ENCODE measurements around the gene ZBTB16. TPM values are rescaled to one million over a fixed set of nuclear protein-coding genes. Genes with fewer than 3 reads are reported as not detected.

The ZBTB16 gene
- total and polyA plus RNA-seq, 8 donors: 7.9 to 318 (median 55.3) TPM

DNA sequence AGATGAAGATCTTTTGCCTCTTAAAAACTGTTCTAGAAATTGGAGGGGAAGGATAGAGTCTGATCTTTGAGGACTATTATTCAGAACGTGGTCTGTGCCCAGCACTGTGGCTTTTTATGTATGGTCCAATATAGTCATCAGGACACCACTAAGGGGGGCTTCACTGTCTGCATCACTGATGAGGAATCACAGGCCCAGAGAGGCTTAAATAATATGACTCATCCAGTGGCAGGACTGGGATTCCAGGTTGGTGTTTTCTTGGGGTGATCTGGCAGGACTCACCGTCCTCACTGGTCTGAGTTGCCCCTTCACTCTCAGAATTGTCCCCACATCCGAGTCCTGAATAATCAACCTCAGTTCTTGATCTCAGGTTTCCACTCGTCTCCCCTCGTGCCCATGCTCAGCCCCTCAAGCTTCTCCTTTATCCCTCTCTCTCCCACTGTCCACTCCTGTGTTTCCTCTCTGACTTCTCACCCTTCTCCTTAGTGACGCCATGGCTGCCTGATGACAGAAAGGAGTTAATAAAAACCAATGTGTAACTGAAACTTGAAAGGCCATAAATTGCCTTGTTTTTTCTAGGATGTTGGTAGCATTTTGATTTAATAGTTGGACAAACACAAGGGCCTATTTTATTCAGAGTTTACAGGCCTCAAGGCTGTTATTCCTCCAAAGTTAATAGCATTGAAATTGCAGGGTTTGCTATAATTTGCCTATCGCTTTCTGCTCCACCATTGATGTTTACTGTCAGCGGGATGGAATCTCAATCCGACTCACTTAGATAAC is 141.0 kb downstream of the ZBTB16 start:
- DNase-seq: no peak
- H3K27me3 ChIP-seq: no peaks in the 10 kb centered on the region
- intact Hi-C loops (cut with DNase I; ENCODE audit: low total_unique reads): loop anchor here (10.0 kb wide), 1 partner anchor 54 kb away; no protein-coding TSS in a partner anchor
- peak overlapping the region in 4 of 5 donors; percentile 86 to 96 (median 88) for H3K27ac ChIP-seq
- TF ChIP-seq EP300 (IDR thresholded peaks at IDR 0.05) (no peak), POLR2AphosphoS5 (IDR thresholded peaks at IDR 0.05) (no peak), POLR2A (IDR thresholded peaks at IDR 0.05) (no peak)
- TF ChIP-seq, protein P1, sequence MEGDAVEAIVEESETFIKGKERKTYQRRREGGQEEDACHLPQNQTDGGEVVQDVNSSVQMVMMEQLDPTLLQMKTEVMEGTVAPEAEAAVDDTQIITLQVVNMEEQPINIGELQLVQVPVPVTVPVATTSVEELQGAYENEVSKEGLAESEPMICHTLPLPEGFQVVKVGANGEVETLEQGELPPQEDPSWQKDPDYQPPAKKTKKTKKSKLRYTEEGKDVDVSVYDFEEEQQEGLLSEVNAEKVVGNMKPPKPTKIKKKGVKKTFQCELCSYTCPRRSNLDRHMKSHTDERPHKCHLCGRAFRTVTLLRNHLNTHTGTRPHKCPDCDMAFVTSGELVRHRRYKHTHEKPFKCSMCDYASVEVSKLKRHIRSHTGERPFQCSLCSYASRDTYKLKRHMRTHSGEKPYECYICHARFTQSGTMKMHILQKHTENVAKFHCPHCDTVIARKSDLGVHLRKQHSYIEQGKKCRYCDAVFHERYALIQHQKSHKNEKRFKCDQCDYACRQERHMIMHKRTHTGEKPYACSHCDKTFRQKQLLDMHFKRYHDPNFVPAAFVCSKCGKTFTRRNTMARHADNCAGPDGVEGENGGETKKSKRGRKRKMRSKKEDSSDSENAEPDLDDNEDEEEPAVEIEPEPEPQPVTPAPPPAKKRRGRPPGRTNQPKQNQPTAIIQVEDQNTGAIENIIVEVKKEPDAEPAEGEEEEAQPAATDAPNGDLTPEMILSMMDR (IDR thresholded peaks at IDR 0.05): no peak
- no peaks in the 10 kb centered on the region for H3K9me3 ChIP-seq
- WGBS, 5 donors: 84 to 94% (median 89%) methylated on average over 9 of the region's 9 CpGs
- no peak overlapping the region for H3K4me3 ChIP-seq
- H3K36me3 ChIP-seq: peaks cover 4 to 29% (median 21%) of the 10 kb centered on the region in 4 donors
- H3K4me1 ChIP-seq: peaks cover 38 to 78% (median 56%) of the 10 kb centered on the region in 4 donors

DNA sequence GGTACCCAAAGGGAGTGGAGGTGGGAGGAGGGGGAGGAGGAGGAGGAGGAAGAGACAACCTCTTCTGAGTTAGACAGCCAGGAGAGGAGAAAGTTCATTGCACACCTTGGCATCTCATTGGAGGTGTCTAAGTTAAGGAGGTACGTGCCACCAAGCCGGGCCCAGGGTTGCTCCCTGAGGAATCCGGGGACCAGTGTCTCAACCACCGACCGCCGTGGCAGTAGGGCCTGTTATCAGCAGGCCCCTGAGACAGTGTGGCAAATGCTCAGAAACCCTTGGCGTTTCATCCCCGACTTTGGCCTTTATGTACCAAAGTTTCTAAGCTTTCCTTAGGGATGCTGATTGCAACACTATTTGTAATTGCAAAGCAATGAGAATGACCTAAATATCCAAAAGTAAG is 141.7 kb downstream of the ZBTB16 start:
- Histone ChIP-seq H3K4me1 (peaks cover 38 to 78% (median 50%) of the 10 kb centered on the region in 4 donors), H3K4me3 (no peak overlapping the region), H3K27me3 (no peaks in the 10 kb centered on the region), H3K9me3 (no peaks in the 10 kb centered on the region), H3K27ac (peak overlapping the region in 4 of 5 donors; percentile 86 to 96 (median 88)), H3K36me3 (peaks cover 4 to 35% (median 24%) of the 10 kb centered on the region in 4 donors)
- WGBS, 5 donors: 92 to 95% (median 94%) methylated on average over 8 of the region's 8 CpGs
- no peak for DNase-seq
- TF ChIP-seq EP300 (IDR thresholded peaks at IDR 0.05): no peak
- TF ChIP-seq POLR2AphosphoS5 (IDR thresholded peaks at IDR 0.05): no peak
- intact Hi-C loops (cut with DNase I; ENCODE audit: low total_unique reads): loop anchor here (10.0 kb wide), 1 partner anchor 54 kb away; no protein-coding TSS in a partner anchor

DNA sequence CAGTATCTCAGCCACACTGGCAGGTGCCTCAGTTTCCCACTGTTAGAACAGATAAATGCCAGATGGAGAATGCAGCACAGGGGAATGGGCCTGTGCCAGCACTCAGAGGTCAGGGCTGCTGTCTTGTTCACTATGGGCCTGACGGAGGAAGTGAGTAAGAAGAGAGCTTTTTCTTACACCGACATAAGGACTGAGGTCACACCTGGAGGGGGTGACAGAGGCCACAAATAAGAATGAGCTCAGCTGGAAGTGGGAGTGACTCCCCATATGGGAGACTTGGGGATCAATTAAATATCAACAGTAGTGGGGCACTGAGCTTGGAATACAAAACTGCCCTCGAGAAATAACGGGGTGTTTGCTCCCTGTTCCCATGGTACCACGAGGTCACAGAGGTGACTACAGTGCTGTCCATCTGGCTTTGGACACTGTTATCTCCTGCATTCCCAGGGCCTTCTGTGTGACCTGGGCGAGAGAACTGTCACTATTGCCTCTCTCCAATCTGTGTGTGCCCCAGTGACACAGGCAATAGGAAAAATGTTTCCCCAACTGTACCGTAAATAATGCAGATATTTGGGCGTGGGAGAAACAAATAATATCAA is 142.6 kb downstream of the ZBTB16 start:
- no peaks in the 10 kb centered on the region for H3K9me3 ChIP-seq
- DNase-seq: no peak
- H3K27ac ChIP-seq: peak overlapping the region in 3 of 5 donors; percentile 11 to 96 (median 43)
- TF ChIP-seq, protein P1 (IDR thresholded peaks at IDR 0.05): no peak
- TF ChIP-seq EP300 (IDR thresholded peaks at IDR 0.05) (no peak), POLR2A (IDR thresholded peaks at IDR 0.05) (no peak), POLR2AphosphoS5 (IDR thresholded peaks at IDR 0.05) (peak in 1 of 3 donors; percentile 4)
- intact Hi-C loops (cut with DNase I; ENCODE audit: low total_unique reads): loop anchor here (10.0 kb wide), 1 partner anchor 53 kb away; no protein-coding TSS in a partner anchor
- 68 to 81% (median 76%) methylated on average over 8 of the region's 8 CpGs for whole genome bisulfite sequencing, 5 donors
- H3K36me3 ChIP-seq: peaks cover 4 to 43% (median 27%) of the 10 kb centered on the region in 4 donors
- no peak overlapping the region for H3K4me3 ChIP-seq
- no peaks in the 10 kb centered on the region for H3K27me3 ChIP-seq
- peaks cover 32 to 74% (median 42%) of the 10 kb centered on the region in 4 donors for H3K4me1 ChIP-seq

DNA sequence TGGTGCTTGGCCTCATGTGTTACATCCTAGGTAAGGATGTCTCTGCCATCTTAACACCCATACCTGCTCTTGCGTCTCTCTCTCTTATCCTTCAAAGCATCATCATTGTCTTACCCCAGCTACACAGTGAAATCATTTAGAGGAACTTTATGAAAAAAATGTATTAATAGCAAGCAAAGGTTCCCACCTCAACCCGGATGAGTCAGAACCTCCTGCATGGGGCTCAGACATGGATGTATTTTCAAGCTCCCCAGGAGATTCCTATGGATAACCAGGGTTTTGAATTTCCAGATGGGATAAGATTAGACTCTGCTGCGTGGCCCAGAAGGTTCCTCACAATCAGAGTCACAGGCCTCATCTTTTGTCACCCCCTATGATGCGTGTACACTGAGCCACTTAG is 147.6 kb downstream of the ZBTB16 start:
- H3K9me3 ChIP-seq: no peaks in the 10 kb centered on the region
- no peak overlapping the region for H3K4me3 ChIP-seq
- H3K27ac ChIP-seq: no peak overlapping the region
- 74 to 94% (median 84%) methylated on average over 4 of the region's 4 CpGs for WGBS, 5 donors
- H3K36me3 ChIP-seq: peaks cover 4 to 73% (median 59%) of the 10 kb centered on the region in 4 donors
- no peaks in the 10 kb centered on the region for H3K27me3 ChIP-seq
- intact Hi-C loops (cut with DNase I; ENCODE audit: low total_unique reads): loop anchor here (10.0 kb wide), 1 partner anchor 48 kb away; no protein-coding TSS in a partner anchor
- DNase-seq: no peak
- TF ChIP-seq POLR2AphosphoS5 (IDR thresholded peaks at IDR 0.05) (no peak), POLR2A (IDR thresholded peaks at IDR 0.05) (no peak), EP300 (IDR thresholded peaks at IDR 0.05) (no peak)
- TF ChIP-seq, protein P1 (IDR thresholded peaks at IDR 0.05): no peak
- peaks cover 4 to 66% (median 35%) of the 10 kb centered on the region in 4 donors for H3K4me1 ChIP-seq

All from stomach (tissue), 9 donors.